T-helper 1 cell treated with Interleukin-12 subunit alpha and Interleukin-12 subunit beta and Interleukin-4 antibody, amounts not matched to agents 30 μg/mL and 1 μg/mL, for 36 hours (primary cell): Measurements from ENCODE around the gene SWT1.

ENCODE experiments used
- H3K27ac Mint-ChIP-seq: one replicate; pipeline ENCODE4 v1.8.0; 2021; ENCODE audit warnings: mild to moderate bottlenecking, mixed read lengths
- H3K27me3 Mint-ChIP-seq: one replicate; pipeline ENCODE4 v1.8.0; 2021; ENCODE audit warnings: low read depth, mixed read lengths
- H3K36me3 Mint-ChIP-seq: one replicate; pipeline ENCODE4 v1.8.0; 2021; ENCODE audit warnings: low read depth, mixed read lengths
- H3K4me1 Mint-ChIP-seq: one replicate; pipeline ENCODE4 v1.8.0; 2021; ENCODE audit warnings: low read depth, mixed read lengths
- H3K4me3 Mint-ChIP-seq: one replicate; pipeline ENCODE4 v1.8.0; 2021; ENCODE audit warnings: mild to moderate bottlenecking, moderate library complexity, mixed read lengths
- H3K9me3 Mint-ChIP-seq: one replicate; pipeline ENCODE4 v1.8.0; 2021; ENCODE audit warnings: mixed read lengths

SWT1 gene

DNA sequence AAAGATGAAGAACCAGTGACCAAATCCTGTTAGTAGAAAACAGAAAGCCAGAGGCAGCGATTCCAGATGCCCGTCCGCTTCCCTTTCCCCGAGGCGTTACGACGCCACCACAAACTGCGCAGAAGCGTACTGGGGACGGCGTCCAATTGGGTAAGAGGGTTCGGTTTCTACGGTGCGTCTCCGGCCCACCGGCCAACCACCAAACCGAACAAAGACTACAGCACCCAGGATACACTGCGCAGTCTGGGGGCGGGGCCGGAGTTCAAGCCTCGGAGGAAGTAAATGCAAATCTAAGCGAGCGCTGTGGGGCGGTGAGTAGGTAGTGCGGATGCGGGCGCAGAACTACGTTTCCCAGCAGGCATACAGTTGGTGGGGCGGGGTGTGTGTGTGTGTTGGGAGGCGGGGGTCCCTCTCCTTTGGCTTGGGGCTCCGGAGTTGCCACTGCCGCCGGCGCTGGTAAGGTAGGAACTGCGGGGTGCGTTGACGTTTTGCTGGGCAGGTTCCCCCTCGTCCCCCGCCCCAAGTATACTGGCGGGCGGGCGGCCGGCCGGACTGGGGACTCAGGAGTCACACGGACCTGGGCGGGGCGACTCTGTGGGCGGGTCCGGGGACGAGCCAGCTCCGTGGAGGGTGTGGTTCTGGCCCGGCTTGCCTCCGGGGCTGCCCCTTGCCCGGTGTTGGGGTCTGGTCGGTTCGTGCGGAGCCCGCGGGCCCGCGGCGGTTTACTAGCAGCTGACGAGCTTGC lies at the start of gene SWT1, which contains the start of gene TRMT1L:
Gene SWT1, plus strand, starts transcription at position 314 of the 745 bp plus-strand sequence. CDS start 3,675 bp downstream, outside the sequence.
Gene TRMT1L, minus strand, starts transcription at position 100 of the 745 bp plus-strand sequence. CDS start 241 bp downstream, outside the sequence.
- peak within 1 kb of the TSS; percentile 94 for H3K4me3 Mint-ChIP-seq
- no peaks in the 10 kb centered on the region for H3K27me3 Mint-ChIP-seq
- peaks cover 43% of the 10 kb centered on the region for H3K4me1 Mint-ChIP-seq
- peaks cover 4% of the 10 kb centered on the region for H3K36me3 Mint-ChIP-seq
- H3K27ac Mint-ChIP-seq, result peak within 1 kb of the TSS; percentile 96
- no peaks in the 10 kb centered on the region for H3K9me3 Mint-ChIP-seq

- Mint-ChIP-seq H3K4me1 (no peaks in the 10 kb centered on the region), H3K36me3 (peaks cover 5% of the 10 kb centered on the region), H3K9me3 (peaks cover 27% of the 10 kb centered on the region), H3K4me3 (no peak overlapping the region), H3K27ac (no peak overlapping the region), H3K27me3 (no peaks in the 10 kb centered on the region)
These were observed 48.6 kb upstream of the SWT1 start for GRCh38 chr1:185108321-185108720.

DNA sequence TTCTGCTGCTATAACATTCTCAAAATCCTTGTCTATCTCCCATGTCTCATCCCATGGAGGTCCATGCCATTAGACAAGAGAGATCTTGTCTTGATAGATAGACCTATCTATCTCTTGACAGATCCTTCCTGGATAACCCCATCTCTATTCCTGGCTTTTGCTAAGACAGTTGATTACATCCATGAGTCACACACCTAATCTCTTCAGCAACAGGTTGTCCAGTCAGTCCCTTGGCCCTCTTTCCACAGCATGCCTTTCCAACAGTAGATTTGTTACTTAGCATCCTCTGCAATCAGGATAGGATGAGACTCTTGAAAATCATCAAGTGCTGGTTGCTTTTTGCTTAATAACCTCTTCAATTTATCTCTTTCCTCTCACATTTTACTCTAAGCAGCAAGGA lies 46.8 kb upstream of the SWT1 start:
- H3K9me3 Mint-ChIP-seq, result peaks cover 27% of the 10 kb centered on the region
- H3K36me3 Mint-ChIP-seq, result peaks cover 5% of the 10 kb centered on the region
- H3K4me1 Mint-ChIP-seq, result no peaks in the 10 kb centered on the region
- no peaks in the 10 kb centered on the region for H3K27me3 Mint-ChIP-seq
- no peak overlapping the region for H3K4me3 Mint-ChIP-seq
- no peak overlapping the region for H3K27ac Mint-ChIP-seq

DNA sequence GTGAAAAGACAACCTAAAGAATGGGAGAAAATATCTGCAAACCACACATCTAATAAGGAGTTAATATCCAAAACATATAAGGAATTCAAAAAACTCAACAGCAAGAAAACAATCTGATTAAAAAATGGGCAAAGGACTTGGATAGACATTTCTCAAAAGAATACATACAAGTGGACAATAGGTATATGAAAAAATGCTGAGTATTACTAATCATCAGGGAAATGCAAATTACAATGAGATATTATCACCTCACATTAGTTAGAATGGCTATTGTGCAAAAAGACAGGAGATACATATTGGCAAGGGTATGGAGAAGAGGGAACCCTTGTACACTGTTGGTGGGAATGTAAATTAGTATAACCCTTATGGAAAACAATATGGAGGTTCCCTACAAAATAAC lies 45.1 kb upstream of the SWT1 start:
- H3K27ac Mint-ChIP-seq, result no peak overlapping the region
- no peak overlapping the region for H3K4me3 Mint-ChIP-seq
- no peaks in the 10 kb centered on the region for H3K27me3 Mint-ChIP-seq
- peaks cover 27% of the 10 kb centered on the region for H3K9me3 Mint-ChIP-seq
- H3K4me1 Mint-ChIP-seq, result no peaks in the 10 kb centered on the region
- H3K36me3 Mint-ChIP-seq, result peaks cover 7% of the 10 kb centered on the region

DNA sequence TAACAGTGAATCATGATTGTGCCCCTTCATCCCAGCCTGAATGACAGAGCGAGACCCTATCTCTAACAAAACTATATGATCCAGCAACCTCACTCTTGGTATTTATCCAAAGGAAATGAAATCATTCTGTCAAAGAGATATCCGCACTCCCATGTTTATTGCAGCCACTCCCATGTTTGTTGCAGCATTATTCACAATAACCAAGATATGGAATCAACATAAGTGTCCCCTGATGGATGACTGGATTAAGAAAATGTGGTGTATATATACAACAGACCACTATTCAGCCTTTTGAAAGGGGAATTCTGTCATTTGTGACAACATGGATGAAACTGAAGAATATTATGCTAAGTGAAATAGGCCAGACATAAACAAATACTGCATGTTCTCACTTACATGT lies 44.6 kb upstream of the SWT1 start:
- H3K27ac Mint-ChIP-seq, result no peak overlapping the region
- H3K27me3 Mint-ChIP-seq, result no peaks in the 10 kb centered on the region
- no peak overlapping the region for H3K4me3 Mint-ChIP-seq
- H3K36me3 Mint-ChIP-seq, result peaks cover 7% of the 10 kb centered on the region
- H3K9me3 Mint-ChIP-seq, result peaks cover 27% of the 10 kb centered on the region
- H3K4me1 Mint-ChIP-seq, result no peaks in the 10 kb centered on the region

DNA sequence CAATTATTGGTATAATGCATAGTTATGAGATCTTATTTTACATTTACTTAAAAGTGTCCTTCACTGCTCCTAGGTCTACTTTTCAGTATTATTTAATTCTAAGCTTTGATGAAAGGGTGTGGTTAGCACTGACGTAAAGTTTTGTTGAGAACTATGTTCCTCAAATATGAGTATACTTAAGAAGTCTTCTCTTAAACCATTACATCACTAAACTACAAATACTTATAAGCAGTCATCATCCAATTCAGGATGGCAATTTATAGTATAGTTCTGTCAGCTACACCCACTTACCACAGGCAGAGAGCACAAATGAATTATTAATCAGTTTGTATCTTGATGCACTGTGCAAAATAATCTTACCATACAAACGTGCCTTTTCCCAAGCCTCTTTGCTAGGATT lies 27.3 kb upstream of the SWT1 start:
- H3K27me3 Mint-ChIP-seq, result no peaks in the 10 kb centered on the region
- no peaks in the 10 kb centered on the region for H3K4me1 Mint-ChIP-seq
- peaks cover 9% of the 10 kb centered on the region for H3K9me3 Mint-ChIP-seq
- H3K36me3 Mint-ChIP-seq, result peaks cover 42% of the 10 kb centered on the region
- H3K27ac Mint-ChIP-seq, result no peak overlapping the region
- no peak overlapping the region for H3K4me3 Mint-ChIP-seq

DNA sequence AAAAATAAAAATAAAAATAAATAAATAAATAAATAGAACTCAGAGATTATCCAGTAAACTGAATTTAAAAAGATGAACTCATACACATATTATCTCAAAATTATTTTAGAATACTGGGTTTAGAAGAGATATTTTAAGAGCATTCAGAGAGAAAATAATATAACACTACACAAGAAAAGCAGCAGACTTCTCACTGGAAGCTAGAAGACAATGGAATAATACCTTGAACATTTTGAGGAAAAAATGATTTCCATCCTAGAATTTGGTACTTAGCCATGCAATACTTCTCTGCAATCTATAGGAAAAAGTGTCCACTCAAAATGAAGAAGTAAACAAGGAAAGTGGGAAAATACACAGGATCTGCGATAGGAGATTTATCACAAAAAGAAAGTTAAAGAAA lies 24.4 kb upstream of the SWT1 start:
- Mint-ChIP-seq H3K27me3 (no peaks in the 10 kb centered on the region), H3K4me3 (no peak overlapping the region), H3K36me3 (peaks cover 41% of the 10 kb centered on the region), H3K27ac (no peak overlapping the region), H3K9me3 (peaks cover 9% of the 10 kb centered on the region), H3K4me1 (no peaks in the 10 kb centered on the region)

DNA sequence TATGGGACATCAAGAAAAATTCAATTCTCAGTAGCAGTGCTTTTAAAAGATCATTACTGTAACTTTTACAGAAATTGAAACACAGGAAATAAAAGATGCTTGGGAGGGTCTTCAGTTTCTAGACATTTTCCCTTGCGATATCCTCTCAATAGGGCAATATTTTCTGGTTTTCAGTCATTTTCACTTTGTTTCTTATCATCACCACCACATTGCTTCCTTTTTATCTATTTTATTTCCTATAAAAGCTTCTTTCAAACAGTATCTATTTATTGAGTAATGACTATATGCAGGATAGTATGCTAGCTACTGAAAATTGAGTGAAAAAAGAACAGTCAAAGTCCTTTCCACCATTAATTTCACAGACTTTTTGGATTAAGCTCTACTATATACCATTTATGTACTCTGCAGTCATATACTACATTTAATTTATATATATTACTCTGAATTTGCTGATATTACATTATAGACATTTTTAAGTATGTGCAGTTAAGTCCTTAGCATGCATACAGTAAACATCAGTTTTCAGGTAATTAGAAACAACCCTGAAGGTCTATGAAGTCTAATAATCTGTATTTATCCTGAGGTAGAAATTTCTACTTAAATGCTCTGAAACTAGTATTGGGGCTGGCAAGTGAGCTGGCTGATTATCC lies 18.9 kb upstream of the SWT1 start:
- no peak overlapping the region for H3K4me3 Mint-ChIP-seq
- no peaks in the 10 kb centered on the region for H3K4me1 Mint-ChIP-seq
- H3K27ac Mint-ChIP-seq, result no peak overlapping the region
- H3K36me3 Mint-ChIP-seq, result peaks cover 34% of the 10 kb centered on the region
- H3K27me3 Mint-ChIP-seq, result no peaks in the 10 kb centered on the region
- H3K9me3 Mint-ChIP-seq, result peaks cover 4% of the 10 kb centered on the region

- H3K27me3 Mint-ChIP-seq, result no peaks in the 10 kb centered on the region
- no peak overlapping the region for H3K27ac Mint-ChIP-seq
- H3K36me3 Mint-ChIP-seq, result peaks cover 28% of the 10 kb centered on the region
- H3K4me1 Mint-ChIP-seq, result no peaks in the 10 kb centered on the region
- H3K4me3 Mint-ChIP-seq, result no peak overlapping the region
- no peaks in the 10 kb centered on the region for H3K9me3 Mint-ChIP-seq
These were observed 17.7 kb upstream of the SWT1 start for GRCh38 chr1:185139246-185139645.

DNA sequence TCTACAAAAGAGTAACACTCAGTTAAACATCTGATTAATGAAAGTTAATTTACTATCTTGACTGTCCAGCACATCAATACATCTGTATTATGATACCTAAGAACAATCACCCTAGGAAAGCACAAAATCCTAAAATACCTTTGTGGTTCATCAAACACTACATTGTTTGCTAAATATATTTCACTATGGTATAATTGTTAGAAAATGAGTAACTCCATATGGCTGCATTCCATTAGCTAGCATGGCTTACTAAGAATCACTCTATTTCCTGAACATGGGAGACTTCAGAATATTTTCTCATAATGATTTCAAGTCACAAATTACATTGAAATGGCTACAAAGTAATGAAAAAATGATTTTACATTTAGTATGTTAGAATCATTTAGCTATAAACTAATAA lies 12.7 kb upstream of the SWT1 start:
- Mint-ChIP-seq H3K4me3 (no peak overlapping the region), H3K9me3 (no peaks in the 10 kb centered on the region), H3K36me3 (peaks cover 35% of the 10 kb centered on the region), H3K27ac (no peak overlapping the region), H3K27me3 (no peaks in the 10 kb centered on the region), H3K4me1 (no peaks in the 10 kb centered on the region)

DNA sequence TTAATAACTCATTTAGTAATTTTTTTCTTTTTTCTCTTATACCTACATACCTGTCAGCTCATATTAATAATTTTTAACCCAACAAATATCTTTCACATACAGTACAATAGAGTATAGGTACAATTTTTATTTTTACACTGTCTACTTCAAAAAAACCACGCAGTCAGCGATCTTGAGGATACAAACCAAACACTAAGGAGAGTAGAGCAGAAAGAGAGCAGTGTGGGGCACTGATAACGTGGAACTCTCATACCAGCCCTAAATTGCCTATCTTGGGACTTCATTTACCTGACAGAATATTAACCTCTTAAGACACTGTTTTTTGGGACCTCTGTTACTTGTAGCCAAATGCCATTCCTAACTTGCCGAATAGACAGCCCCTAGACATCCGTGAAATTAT lies 5.8 kb upstream of the SWT1 start:
- Mint-ChIP-seq H3K9me3 (no peaks in the 10 kb centered on the region), H3K4me3 (no peak overlapping the region), H3K36me3 (peaks cover 27% of the 10 kb centered on the region), H3K27me3 (no peaks in the 10 kb centered on the region), H3K4me1 (peaks cover 28% of the 10 kb centered on the region), H3K27ac (no peak overlapping the region)

GRCh38 chr1:185152187-185152767 lies 4.7 kb upstream of the SWT1 start:
- Mint-ChIP-seq H3K4me3 (no peak overlapping the region), H3K4me1 (peaks cover 28% of the 10 kb centered on the region), H3K9me3 (no peaks in the 10 kb centered on the region), H3K27ac (no peak overlapping the region), H3K36me3 (peaks cover 27% of the 10 kb centered on the region), H3K27me3 (no peaks in the 10 kb centered on the region)

- no peaks in the 10 kb centered on the region for H3K27me3 Mint-ChIP-seq
- peaks cover 10% of the 10 kb centered on the region for H3K36me3 Mint-ChIP-seq
- H3K4me3 Mint-ChIP-seq, result peak overlapping the region; percentile 94
- peaks cover 41% of the 10 kb centered on the region for H3K4me1 Mint-ChIP-seq
- H3K27ac Mint-ChIP-seq, result peak overlapping the region; percentile 94
- no peaks in the 10 kb centered on the region for H3K9me3 Mint-ChIP-seq
These were observed 2.0 kb upstream of the SWT1 start for GRCh38 chr1:185154912-185155513.

GRCh38 chr1:185155600-185156287 lies 1.2 kb upstream of the SWT1 start:
- Mint-ChIP-seq H3K27ac (peak overlapping the region; percentile 94), H3K27me3 (no peaks in the 10 kb centered on the region), H3K9me3 (no peaks in the 10 kb centered on the region), H3K4me1 (peaks cover 43% of the 10 kb centered on the region), H3K36me3 (peaks cover 7% of the 10 kb centered on the region), H3K4me3 (peak overlapping the region; percentile 94)
